ENCODE measurements around the gene CTU1.

The CTU1 gene

DNA sequence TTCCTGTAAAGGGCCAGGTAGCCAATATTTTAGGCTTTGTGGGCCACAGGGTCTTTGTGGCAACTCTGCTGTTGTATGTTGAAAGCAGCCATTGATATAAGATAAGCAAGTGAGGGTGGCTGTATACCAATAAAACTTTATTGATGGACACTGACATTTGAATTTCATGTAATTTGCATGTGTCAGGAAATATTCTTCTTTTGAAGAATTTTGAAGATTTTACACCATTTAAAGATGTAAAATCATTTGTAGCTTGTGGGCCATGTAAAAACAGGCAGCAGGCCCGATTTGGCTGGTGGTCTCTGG, 2.4 kb upstream of the CTU1 start:
- Mint-ChIP-seq H3K27ac (no peak overlapping the region), H3K36me3 (ENCODE audit: insufficient read depth) (peaks cover 9% of the 10 kb centered on the region), H3K27me3 (no peaks in the 10 kb centered on the region), H3K4me1 (ENCODE audit: low read depth in 2 of 2) (peaks cover 43 to 45% of the 10 kb centered on the region in 2 donors), H3K4me3 (no peak overlapping the region), H3K9me3 (no peaks in the 10 kb centered on the region)
- ATAC-seq (replicated peaks): no peak
- no peak for DNase-seq

DNA sequence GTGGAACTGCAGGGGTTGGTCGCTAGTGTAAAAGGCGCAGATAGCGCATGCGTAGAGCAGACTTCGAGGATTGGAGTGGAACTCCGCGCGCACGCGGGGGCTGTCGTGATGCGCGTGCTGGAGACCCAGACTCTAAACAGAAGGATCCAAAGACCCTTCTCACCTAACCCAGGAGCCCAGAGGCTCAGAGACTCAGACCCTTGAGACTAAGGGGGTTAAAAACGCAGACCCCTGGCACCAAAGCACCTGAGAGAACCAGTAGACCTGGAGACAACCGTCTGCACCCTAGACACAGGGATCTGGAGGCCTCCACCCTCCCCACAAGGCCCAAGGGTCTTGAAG, 567 bp upstream of the CTU1 start:
- Mint-ChIP-seq H3K4me1 (ENCODE audit: low read depth in 2 of 2) (peaks cover 38 to 39% of the 10 kb centered on the region in 2 donors), H3K27ac (peak overlapping the region; percentile 94), H3K4me3 (peak overlapping the region; percentile 90 to 91), H3K9me3 (no peaks in the 10 kb centered on the region), H3K36me3 (ENCODE audit: insufficient read depth) (peaks cover 9% of the 10 kb centered on the region), H3K27me3 (no peaks in the 10 kb centered on the region)
- no peak for DNase-seq
- ATAC-seq (replicated peaks): peak; percentile 39

DNA sequence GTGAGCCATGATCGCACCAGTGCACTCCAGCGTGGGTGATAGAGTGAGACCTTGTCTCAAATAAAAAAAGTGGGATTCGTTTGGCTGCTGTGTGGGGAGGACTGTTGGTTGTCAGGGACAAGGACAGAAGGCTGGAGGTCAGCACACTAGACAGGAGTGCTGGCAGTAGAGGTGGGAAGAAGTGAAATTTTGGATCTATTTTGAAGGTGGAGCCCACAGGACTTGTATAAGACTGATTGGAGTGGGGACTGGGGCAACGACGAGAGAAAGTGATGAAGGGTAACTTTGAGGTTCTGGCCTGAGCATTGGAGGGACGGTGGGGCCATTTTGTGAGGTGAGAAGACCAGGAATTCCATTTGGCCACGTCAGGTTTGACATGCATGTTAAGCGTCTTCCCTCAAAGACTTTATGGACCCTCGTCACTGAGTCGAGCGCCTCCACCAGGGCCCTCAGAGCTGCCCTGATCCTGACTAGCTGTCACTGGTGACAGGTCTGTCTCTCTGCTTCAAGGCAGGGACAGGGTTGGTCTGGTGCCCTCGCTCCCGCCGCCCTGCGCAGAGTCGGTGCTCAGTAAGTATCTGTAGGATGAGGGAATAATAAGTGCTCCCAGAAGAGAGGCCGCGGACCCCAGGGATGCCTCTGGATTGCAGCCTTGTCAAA, 673 bp downstream of the CTU1 start:
- Mint-ChIP-seq H3K4me1 (ENCODE audit: low read depth in 2 of 2) (peaks cover 40 to 42% of the 10 kb centered on the region in 2 donors), H3K9me3 (no peaks in the 10 kb centered on the region), H3K27ac (peak overlapping the region; percentile 94), H3K36me3 (ENCODE audit: insufficient read depth) (peaks cover 21% of the 10 kb centered on the region), H3K4me3 (peak overlapping the region; percentile 90 to 91), H3K27me3 (no peaks in the 10 kb centered on the region)
- ATAC-seq (replicated peaks) (no peak), DNase-seq (no peak)

DNA sequence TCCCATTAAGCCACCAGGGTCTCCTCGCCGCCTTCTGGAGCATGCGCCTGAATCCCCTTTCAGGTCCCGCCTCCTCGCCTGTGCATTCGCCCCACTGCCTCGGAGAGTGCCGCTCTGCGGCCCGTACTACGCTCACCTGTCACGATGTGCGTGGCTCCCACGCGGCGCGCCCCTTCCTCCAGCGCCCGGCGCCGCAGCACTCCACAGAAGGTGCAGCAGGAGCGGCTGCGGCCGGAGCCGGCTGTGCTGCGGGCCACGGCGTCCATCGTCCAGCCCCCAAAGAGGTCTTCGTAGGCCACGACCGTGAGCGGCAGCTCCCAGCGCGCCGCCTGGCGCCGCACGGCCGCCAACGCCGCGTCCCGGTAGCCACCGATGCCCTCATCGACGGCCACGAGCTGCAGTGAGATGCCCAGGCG, 4.3 kb downstream of the CTU1 start:
- DNase-seq (no peak), ATAC-seq (replicated peaks) (no peak)
- Mint-ChIP-seq H3K4me1 (ENCODE audit: low read depth in 2 of 2) (peaks cover 48 to 53% of the 10 kb centered on the region in 2 donors), H3K9me3 (no peaks in the 10 kb centered on the region), H3K27me3 (no peaks in the 10 kb centered on the region), H3K36me3 (ENCODE audit: insufficient read depth) (peaks cover 41% of the 10 kb centered on the region), H3K27ac (no peak overlapping the region), H3K4me3 (no peak overlapping the region)

DNA sequence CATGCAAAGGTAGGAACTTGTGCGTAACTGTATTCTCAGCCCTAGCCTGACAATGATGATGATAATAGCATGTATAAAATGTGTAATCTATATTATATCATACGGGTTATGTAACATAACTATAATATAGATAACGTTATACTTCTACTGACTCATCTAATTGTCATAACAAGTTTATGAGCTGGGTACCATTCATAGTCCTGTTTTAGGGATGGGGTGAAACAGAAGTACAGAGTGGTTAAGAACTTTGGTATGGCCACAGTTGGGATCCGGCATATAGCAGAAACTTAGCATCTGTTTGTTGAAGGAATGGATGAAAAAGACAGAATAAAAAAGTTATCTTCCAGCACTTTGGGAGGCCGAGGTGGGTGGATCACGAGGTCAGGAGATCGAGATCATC, 5.2 kb downstream of the CTU1 start:
- H3K27me3 Mint-ChIP-seq: no peaks in the 10 kb centered on the region
- H3K36me3 Mint-ChIP-seq (ENCODE audit: insufficient read depth): peaks cover 32% of the 10 kb centered on the region
- H3K4me3 Mint-ChIP-seq: no peak overlapping the region
- H3K9me3 Mint-ChIP-seq: no peaks in the 10 kb centered on the region
- peaks cover 41 to 45% of the 10 kb centered on the region in 2 donors for H3K4me1 Mint-ChIP-seq (ENCODE audit: low read depth in 2 of 2)
- DNase-seq (no peak), ATAC-seq (replicated peaks) (no peak)
- H3K27ac Mint-ChIP-seq: peak overlapping the region; percentile 3 to 16

DNA sequence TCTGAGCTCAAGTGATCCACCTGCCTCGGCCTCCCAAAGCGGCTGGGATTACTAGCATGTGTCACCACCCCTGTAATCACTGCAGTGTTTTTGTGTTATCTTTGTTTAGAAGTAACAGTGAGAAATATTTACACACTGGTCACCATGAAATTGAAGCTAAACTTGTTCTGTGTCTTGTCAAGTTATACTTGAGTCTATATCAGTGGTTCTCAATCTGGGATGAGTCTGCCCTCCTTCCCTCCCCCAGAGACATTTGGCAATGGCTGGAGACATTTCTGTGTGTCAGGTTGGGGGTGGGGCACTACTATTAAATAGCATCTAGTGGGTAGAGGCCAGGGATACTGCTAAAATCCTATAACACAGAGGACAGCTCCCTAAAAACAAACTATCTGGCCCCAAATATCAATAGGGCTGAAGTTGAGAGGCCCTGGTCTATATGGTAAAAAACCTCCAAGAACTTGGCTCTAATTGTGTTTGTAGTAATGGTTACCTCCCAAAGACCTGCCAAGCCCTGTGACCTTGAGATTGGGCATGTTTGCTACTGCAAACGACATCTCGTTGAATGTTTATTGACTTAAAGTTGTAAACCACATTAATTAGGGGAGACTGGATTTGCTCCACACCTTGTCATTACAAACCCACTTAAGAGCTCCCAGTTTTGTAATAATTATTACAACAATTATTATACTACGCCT, 6.9 kb downstream of the CTU1 start:
- Mint-ChIP-seq H3K9me3 (no peaks in the 10 kb centered on the region), H3K4me3 (no peak overlapping the region), H3K27ac (no peak overlapping the region), H3K36me3 (ENCODE audit: insufficient read depth) (peaks cover 32% of the 10 kb centered on the region), H3K4me1 (ENCODE audit: low read depth in 2 of 2) (peaks cover 37 to 40% of the 10 kb centered on the region in 2 donors), H3K27me3 (no peaks in the 10 kb centered on the region)
- no peak for ATAC-seq (replicated peaks)
- DNase-seq: no peak

DNA sequence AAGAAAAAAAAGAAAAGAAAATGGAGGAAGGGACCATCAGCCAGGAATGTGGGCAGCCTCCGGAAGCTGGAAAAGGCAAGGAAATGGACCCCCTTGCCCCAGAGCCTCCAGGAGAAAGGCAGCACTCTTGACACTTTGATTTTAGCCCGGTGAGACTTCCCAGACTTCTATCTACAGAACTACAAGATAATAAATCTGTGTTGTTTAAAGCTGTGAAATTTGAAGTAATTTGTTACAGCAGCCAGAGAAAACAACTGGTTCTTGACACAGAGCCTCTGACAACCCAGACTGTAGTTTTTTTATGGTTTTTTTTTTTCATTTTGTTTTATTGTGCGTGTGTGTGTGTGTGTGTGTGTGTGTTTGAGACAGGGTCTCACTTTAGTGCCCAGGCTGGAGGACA, 7.6 kb downstream of the CTU1 start:
- H3K36me3 Mint-ChIP-seq (ENCODE audit: insufficient read depth): peaks cover 32% of the 10 kb centered on the region
- no peak overlapping the region for H3K27ac Mint-ChIP-seq
- DNase-seq (no peak), ATAC-seq (replicated peaks) (no peak)
- H3K27me3 Mint-ChIP-seq: no peaks in the 10 kb centered on the region
- H3K4me3 Mint-ChIP-seq: no peak overlapping the region
- no peaks in the 10 kb centered on the region for H3K9me3 Mint-ChIP-seq
- H3K4me1 Mint-ChIP-seq (ENCODE audit: low read depth in 2 of 2): peaks cover 31 to 33% of the 10 kb centered on the region in 2 donors

DNA sequence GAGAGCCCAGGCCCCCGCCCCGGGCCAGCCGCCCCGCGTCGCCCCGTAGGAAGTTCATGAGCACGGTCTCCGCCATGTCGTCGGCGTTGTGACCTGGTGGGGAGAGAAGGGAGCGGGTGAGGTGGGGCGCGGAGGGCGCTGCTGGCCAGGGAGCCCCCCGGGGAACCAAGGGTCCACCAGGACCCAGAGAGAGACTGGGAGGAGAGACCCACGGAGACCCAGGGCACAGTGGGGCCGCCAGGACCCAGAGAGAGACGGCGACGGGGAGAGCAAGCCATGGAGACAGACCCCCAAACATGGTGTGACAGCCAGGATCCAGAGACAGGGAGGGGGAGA, 9.2 kb downstream of the CTU1 start:
- Mint-ChIP-seq H3K27ac (no peak overlapping the region), H3K9me3 (no peaks in the 10 kb centered on the region), H3K4me1 (ENCODE audit: low read depth in 2 of 2) (peaks cover 19 to 29% of the 10 kb centered on the region in 2 donors), H3K36me3 (ENCODE audit: insufficient read depth) (peaks cover 32% of the 10 kb centered on the region), H3K27me3 (no peaks in the 10 kb centered on the region), H3K4me3 (no peak overlapping the region)
- DNase-seq (no peak), ATAC-seq (replicated peaks) (no peak)

DNA sequence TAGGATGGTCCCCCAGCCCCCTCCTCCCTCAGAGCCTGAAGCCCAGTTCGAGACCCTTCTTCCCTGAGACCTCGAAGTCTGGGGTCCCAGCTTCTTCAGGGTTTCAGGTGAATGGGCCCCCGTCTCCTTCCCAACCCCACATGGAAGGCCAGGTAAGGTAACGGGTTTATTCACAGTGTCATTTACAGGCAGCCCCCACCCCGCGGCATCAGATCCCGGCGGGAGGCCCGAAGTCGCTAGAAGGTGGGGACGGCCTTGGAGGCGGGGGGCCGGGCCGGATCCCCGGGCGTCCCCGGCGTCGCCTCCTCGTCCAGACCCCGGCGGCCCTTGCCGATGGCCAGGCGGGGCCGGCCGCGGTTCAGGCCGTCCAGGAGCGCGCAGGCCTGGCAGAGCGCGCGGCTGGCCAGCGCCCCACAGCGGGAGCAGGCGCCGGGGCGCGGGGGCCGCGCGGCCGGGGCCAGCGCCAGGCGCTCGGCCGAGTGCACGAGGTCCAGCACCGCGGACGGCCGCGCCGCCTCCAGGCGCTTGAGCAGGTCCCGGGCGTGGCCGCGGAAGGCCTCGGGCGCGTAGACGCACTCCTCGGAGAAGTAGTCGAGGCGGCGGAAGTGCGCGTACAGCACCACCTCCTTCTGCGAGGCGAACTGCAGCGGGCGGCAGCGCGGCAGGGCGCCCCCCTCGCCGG, 9.7 kb downstream of the CTU1 start:
- Mint-ChIP-seq H3K4me3 (no peak overlapping the region), H3K36me3 (ENCODE audit: insufficient read depth) (peaks cover 30% of the 10 kb centered on the region), H3K4me1 (ENCODE audit: low read depth in 2 of 2) (peaks cover 19 to 31% of the 10 kb centered on the region in 2 donors), H3K27ac (no peak overlapping the region), H3K9me3 (no peaks in the 10 kb centered on the region), H3K27me3 (no peaks in the 10 kb centered on the region)
- ATAC-seq (replicated peaks) (peak; percentile 70), DNase-seq (no peak)

DNA sequence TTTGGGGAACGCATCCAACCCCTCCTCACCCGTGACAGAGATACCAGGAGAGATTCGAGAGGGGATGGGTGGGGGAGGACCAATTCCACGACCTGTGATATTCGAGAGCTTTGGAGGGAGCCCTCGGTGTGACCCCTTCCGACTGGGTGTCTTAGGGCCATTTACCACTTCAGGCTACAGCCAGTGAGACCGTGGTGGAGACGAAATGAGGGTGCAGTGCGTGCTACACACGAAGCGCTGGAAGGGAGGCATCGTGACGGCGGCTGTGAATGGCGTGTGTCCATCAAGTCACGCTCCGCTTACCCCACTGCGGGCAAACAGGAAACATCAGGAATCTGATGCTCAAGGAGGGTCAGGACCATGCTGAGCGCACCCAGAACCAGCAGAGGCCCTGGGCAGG, 10.4 kb downstream of the CTU1 start:
- Mint-ChIP-seq H3K9me3 (no peaks in the 10 kb centered on the region), H3K4me1 (ENCODE audit: low read depth in 2 of 2) (peaks cover 19 to 30% of the 10 kb centered on the region in 2 donors), H3K4me3 (no peak overlapping the region), H3K36me3 (ENCODE audit: insufficient read depth) (peaks cover 23% of the 10 kb centered on the region), H3K27ac (no peak overlapping the region), H3K27me3 (no peaks in the 10 kb centered on the region)
- no peak for DNase-seq
- ATAC-seq (replicated peaks): no peak

DNA sequence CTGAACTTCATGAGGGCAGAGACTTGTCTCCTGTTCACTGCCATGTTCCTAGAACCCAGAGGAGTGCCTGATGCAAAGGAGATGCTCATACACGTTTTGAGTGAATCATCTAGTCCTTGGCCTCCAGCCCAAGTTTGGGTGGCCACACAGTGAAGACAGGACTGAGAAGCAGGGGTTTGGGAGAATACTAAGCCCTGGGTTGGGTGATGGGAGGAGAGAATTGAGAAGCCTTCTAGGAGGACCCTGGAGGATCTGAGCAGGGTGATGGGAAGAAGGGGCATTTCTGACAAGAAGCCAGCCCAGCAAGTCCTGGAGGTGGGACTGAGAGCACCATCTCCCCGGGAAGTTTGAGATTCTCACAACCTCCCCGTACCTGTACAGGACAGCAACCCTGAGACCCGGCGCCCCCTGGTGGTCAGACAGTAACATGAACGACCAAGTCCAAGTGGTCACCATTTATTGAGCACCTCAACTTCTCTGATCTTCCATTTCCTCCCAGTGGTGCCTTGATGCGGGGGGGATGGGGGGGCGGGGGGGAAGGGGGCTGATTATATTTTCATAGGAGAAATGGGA, 11.0 kb downstream of the CTU1 start:
- peak; percentile 62 to 68 (median 65) for DNase-seq
- Mint-ChIP-seq H3K27ac (peak overlapping the region in 1 of 2 donors; percentile 61), H3K27me3 (no peaks in the 10 kb centered on the region), H3K4me3 (no peak overlapping the region), H3K4me1 (ENCODE audit: low read depth in 2 of 2) (peaks cover 17 to 24% of the 10 kb centered on the region in 2 donors), H3K36me3 (ENCODE audit: insufficient read depth) (peaks cover 18% of the 10 kb centered on the region), H3K9me3 (no peaks in the 10 kb centered on the region)
- peak; percentile 75 for ATAC-seq (replicated peaks)

DNA sequence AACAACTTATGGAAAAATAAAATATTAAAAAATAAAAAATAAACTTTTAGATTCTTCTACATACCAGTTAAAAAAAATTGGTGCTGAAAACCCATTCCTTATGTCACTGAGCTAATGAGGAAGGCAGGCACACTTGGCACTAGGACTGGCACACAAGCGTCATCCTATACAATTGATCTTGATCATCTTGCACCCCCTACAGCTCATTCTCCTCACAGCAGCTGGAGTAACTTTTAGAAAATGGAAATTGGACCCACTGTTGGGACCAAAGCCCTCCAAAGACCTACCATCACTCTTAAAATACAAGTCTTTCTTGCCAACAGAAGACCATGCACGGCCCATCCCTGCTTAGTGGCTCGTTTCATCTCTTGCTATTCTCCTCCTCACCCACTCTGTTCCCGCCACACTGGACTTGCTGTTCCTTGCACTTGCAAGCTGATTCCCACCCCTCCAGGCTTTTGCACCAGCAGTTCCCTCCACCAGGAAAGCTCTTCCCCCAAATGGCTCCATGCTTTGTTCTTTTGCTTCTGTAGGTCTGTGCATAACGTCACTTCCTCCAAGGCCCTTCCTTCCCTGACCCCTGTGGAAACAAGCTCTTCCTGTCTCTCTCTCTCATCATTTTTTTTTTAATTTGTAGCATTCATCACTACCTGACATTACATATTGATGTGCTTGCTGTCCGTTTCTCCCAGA, 11.6 kb downstream of the CTU1 start:
- Mint-ChIP-seq H3K4me3 (no peak overlapping the region), H3K36me3 (ENCODE audit: insufficient read depth) (peaks cover 12% of the 10 kb centered on the region), H3K27me3 (no peaks in the 10 kb centered on the region), H3K9me3 (no peaks in the 10 kb centered on the region), H3K27ac (peak overlapping the region in 1 of 2 donors; percentile 61), H3K4me1 (ENCODE audit: low read depth in 2 of 2) (peaks cover 17 to 21% of the 10 kb centered on the region in 2 donors)
- ATAC-seq (replicated peaks): no peak
- no peak for DNase-seq

DNA sequence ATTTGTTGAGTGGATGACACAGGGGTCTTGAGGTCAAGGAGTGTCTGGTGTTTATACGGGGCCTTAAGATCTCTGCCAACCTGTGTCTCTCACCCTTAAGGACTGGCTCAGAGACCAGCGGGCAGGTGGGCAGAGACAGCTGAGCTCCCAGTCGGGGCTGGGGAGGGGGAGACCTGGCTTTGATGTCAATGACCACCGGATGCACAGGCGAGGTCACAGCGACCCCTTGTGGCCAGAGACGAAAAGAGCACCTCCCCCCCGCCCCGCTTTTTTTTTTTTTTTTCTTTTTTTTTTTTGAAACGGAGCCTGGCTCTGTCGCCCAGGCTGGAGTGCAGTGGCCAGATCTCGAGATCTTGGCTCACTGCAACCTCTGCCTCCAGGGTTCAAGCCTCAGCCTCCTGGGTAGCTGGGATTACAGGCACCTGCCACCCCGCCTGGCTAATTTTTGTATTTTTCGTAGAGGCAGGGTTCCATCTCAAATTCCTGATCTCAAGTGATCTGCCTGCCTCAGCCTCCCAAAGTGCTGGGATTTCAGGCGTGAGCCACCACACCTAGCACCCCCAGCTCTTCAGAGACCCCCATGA, 13.4 kb downstream of the CTU1 start:
- Mint-ChIP-seq H3K27ac (no peak overlapping the region), H3K4me3 (no peak overlapping the region), H3K36me3 (ENCODE audit: insufficient read depth) (peaks cover 2% of the 10 kb centered on the region), H3K4me1 (ENCODE audit: low read depth in 2 of 2) (peaks cover 13 to 19% of the 10 kb centered on the region in 2 donors), H3K27me3 (no peaks in the 10 kb centered on the region), H3K9me3 (no peaks in the 10 kb centered on the region)
- ATAC-seq (replicated peaks) (no peak), DNase-seq (peak in 2 of 3 experiments; percentile 17 to 18)

All from effector memory CD8-positive, alpha-beta T cell (primary cell).